NCI-H345 treated with DMSO at 0.1 percent for 48 hours (cell line): ENCODE data around the gene ILDR1.
"Not testable (repeated sequence)": the region's sequence is repeated elsewhere in the genome, so short reads cannot be mapped to it uniquely, and the experiment has no call there.

ENCODE experiments used
- DNase-seq: peaks from one replicate; lab custom pipeline; 2025; ENCODE audit not compliant: unreplicated experiment; lab: John Stamatoyannopoulos, UW

The ILDR1 gene

GRCh38 chr3:121948641-121949040 is 73.4 kb downstream of the ILDR1 start:
- DNase-seq = no peak

GRCh38 chr3:121943431-121943830 is 78.6 kb downstream of the ILDR1 start:
- no peak for DNase-seq

- DNase-seq = no peak
These were observed 79.8 kb downstream of the ILDR1 start for GRCh38 chr3:121942116-121942786.

DNA sequence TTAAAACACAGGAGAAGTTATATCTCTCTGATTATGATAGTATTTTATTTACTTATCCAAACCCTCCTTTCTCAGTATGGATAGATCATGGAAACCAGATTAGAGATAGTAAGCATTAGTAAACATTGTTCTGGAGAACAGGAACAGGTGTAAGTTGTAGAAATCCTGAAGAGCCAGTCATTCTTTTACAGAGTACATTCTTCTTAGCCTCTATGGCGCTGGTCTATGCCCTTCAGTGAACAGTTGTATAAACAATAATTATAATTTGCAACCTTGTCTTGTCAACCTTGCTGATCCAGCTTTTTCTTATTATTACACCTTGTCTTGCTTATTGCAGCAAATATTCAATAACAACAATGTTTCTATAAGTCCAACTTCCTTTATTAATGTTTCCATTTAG is 80.5 kb downstream of the ILDR1 start:
- no peak for DNase-seq

DNA sequence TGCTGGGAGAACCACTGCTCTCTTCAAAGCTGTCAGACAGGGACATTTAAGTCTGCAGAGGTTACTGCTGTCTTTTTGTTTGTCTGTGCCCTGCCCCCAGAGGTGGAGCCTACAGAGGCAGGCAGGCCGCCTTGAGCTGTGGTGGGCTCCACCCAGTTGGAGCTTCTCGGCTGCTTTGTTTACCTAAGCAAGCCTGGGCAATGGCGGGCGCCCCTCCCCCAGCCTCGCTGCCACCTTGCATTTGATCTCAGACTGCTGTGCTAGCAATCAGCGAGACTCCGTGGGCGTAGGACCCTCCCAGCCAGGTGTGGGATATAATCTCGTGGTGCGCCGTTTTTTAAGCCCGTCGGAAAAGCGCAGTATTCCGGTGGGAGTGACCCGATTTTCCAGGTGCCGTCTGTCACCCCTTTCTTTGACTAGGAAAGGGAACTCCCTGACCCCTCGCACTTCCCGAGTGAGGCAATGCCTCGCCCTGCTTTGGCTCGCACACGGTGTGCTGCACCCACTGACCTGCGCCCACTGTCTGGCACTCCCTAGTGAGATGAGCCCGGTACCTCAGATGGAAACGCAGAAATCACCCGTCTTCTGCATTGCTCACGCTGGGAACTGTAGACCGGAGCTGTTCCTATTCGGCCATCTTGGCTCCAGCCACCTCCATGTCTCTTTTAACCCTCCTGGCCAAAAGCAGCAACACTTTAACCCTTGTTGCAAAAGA is 83.7 kb downstream of the ILDR1 start:
- not testable (repeated sequence) for DNase-seq
